ENCODE results near the gene INPP5J.

DNA sequence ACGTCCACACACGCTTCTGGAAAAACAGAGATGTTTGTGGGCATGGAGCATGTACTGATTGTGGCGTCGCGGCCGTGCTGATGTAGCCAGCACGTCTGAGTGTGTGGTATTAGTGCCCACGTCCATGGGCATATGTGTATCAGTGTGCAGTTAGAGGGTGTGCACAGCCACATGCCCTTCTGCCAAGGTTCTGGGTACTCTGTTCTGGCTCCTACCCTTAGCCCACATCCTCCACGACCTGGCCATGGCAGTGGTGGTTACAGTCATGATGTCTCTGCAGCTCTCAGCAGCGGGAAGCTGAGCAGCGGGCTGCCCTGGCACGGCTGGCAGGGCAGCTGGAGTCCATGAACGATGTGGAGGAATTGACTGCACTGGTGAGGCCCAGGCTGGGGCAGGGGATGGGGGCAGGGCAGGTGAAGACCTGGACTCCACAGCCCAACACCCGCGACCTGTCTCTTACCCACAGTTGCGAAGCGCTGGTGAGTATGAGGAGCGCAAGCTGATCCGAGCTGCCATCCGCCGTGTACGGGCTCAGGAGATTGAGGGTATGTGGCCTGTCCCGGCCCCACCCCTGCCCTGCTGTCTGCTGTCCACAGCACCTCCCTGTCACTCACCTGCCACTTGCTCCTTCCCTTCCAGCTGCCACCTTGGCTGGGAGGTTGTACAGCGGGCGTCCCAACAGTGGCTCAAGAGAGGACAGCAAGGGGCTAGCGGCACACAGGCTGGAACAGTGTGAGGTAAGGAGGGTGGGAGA lies 34.4 kb upstream of the INPP5J start:
- TF ChIP-seq CREB1 (CRISPR knock-in tag; IDR thresholded peaks at IDR 0.05) (no peak), NR1H2 (CRISPR knock-in tag; IDR thresholded peaks at IDR 0.05) (no peak)
- TF ChIP-seq, protein P1, sequence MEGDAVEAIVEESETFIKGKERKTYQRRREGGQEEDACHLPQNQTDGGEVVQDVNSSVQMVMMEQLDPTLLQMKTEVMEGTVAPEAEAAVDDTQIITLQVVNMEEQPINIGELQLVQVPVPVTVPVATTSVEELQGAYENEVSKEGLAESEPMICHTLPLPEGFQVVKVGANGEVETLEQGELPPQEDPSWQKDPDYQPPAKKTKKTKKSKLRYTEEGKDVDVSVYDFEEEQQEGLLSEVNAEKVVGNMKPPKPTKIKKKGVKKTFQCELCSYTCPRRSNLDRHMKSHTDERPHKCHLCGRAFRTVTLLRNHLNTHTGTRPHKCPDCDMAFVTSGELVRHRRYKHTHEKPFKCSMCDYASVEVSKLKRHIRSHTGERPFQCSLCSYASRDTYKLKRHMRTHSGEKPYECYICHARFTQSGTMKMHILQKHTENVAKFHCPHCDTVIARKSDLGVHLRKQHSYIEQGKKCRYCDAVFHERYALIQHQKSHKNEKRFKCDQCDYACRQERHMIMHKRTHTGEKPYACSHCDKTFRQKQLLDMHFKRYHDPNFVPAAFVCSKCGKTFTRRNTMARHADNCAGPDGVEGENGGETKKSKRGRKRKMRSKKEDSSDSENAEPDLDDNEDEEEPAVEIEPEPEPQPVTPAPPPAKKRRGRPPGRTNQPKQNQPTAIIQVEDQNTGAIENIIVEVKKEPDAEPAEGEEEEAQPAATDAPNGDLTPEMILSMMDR (IDR thresholded peaks at IDR 0.05) = no peak
- TF ChIP-seq, protein P2, sequence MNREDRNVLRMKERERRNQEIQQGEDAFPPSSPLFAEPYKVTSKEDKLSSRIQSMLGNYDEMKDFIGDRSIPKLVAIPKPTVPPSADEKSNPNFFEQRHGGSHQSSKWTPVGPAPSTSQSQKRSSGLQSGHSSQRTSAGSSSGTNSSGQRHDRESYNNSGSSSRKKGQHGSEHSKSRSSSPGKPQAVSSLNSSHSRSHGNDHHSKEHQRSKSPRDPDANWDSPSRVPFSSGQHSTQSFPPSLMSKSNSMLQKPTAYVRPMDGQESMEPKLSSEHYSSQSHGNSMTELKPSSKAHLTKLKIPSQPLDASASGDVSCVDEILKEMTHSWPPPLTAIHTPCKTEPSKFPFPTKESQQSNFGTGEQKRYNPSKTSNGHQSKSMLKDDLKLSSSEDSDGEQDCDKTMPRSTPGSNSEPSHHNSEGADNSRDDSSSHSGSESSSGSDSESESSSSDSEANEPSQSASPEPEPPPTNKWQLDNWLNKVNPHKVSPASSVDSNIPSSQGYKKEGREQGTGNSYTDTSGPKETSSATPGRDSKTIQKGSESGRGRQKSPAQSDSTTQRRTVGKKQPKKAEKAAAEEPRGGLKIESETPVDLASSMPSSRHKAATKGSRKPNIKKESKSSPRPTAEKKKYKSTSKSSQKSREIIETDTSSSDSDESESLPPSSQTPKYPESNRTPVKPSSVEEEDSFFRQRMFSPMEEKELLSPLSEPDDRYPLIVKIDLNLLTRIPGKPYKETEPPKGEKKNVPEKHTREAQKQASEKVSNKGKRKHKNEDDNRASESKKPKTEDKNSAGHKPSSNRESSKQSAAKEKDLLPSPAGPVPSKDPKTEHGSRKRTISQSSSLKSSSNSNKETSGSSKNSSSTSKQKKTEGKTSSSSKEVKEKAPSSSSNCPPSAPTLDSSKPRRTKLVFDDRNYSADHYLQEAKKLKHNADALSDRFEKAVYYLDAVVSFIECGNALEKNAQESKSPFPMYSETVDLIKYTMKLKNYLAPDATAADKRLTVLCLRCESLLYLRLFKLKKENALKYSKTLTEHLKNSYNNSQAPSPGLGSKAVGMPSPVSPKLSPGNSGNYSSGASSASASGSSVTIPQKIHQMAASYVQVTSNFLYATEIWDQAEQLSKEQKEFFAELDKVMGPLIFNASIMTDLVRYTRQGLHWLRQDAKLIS (CRISPR knock-in tag; IDR thresholded peaks at IDR 0.05; ENCODE audit: borderline replicate concordance) = no peak
- TF ChIP-seq, protein P3, sequence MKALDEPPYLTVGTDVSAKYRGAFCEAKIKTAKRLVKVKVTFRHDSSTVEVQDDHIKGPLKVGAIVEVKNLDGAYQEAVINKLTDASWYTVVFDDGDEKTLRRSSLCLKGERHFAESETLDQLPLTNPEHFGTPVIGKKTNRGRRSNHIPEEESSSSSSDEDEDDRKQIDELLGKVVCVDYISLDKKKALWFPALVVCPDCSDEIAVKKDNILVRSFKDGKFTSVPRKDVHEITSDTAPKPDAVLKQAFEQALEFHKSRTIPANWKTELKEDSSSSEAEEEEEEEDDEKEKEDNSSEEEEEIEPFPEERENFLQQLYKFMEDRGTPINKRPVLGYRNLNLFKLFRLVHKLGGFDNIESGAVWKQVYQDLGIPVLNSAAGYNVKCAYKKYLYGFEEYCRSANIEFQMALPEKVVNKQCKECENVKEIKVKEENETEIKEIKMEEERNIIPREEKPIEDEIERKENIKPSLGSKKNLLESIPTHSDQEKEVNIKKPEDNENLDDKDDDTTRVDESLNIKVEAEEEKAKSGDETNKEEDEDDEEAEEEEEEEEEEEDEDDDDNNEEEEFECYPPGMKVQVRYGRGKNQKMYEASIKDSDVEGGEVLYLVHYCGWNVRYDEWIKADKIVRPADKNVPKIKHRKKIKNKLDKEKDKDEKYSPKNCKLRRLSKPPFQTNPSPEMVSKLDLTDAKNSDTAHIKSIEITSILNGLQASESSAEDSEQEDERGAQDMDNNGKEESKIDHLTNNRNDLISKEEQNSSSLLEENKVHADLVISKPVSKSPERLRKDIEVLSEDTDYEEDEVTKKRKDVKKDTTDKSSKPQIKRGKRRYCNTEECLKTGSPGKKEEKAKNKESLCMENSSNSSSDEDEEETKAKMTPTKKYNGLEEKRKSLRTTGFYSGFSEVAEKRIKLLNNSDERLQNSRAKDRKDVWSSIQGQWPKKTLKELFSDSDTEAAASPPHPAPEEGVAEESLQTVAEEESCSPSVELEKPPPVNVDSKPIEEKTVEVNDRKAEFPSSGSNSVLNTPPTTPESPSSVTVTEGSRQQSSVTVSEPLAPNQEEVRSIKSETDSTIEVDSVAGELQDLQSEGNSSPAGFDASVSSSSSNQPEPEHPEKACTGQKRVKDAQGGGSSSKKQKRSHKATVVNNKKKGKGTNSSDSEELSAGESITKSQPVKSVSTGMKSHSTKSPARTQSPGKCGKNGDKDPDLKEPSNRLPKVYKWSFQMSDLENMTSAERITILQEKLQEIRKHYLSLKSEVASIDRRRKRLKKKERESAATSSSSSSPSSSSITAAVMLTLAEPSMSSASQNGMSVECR (CRISPR knock-in tag; IDR thresholded peaks at IDR 0.05; ENCODE audit: borderline replicate concordance) = no peak

All from WTC11 (cell line).